ENCODE measurements around the gene ALPK1.

The ALPK1 gene

DNA sequence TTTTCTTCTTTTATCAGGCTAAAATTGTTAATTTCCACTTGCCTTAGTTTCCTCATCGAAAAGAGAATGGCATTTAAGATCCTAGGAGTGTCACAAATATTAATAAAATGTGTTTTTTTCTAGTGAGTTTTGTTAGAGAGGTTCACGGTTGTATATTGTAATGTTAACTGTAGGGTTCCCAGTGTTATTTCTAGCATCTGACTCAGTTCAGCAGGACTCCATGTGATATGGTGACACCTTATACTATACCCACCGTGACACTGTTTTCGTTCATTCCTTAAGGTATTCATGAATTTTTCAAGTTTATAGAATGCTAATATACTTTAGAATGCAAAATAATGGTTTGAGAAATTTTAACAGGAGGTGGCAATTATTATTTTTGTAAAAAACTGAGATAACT lies 128.7 kb downstream of the ALPK1 start:
- Histone ChIP-seq H3K36me3 (ENCODE audit: control insufficient read depth in 1 of 2, insufficient read depth in 2 of 2, low read length in 2 of 2) (no peaks in the 10 kb centered on the region), H3K4me3 (ENCODE audit: low read depth, low read length) (no peak overlapping the region), H2AK5ac (ENCODE audit: low read length) (no peak overlapping the region), H3K4ac (ENCODE audit: low read depth, low read length) (no peak overlapping the region), H2AFZ (ENCODE audit: insufficient read depth, low read length, poor library complexity) (no peak overlapping the region), H3K4me1 (ENCODE audit: control insufficient read depth in 1 of 2, insufficient read depth in 2 of 2, low read length in 2 of 2) (no peaks in the 10 kb centered on the region), H3K18ac (ENCODE audit: low read length) (no peak overlapping the region), H3K14ac (ENCODE audit: low read length) (no peak overlapping the region), H2BK120ac (ENCODE audit: insufficient read depth, low read length, poor library complexity) (no peak overlapping the region), H3K4me2 (ENCODE audit: low read length) (no peak overlapping the region), H2BK5ac (ENCODE audit: low read depth, low read length, poor library complexity) (no peak overlapping the region), H3K23ac (ENCODE audit: low read length) (no peak overlapping the region), H4K12ac (ENCODE audit: low read depth, low read length) (no peak overlapping the region), H4K8ac (ENCODE audit: low read depth, low read length) (no peak overlapping the region), H3K9ac (ENCODE audit: low read length) (no peak overlapping the region), H3K79me1 (ENCODE audit: low read length) (no peaks in the 10 kb centered on the region), H4K91ac (ENCODE audit: low read depth, low read length) (no peak overlapping the region), H3K9me3 (ENCODE audit: insufficient read depth, low read depth, low read length) (no peaks in the 10 kb centered on the region), H2BK12ac (ENCODE audit: low read length) (no peak overlapping the region), H3K27ac (ENCODE audit: low read depth, low read length) (no peak overlapping the region), H3K79me2 (ENCODE audit: control insufficient read depth, insufficient read depth, low read length, poor library complexity) (no peaks in the 10 kb centered on the region), H3K27me3 (ENCODE audit: insufficient read depth, low read length) (no peaks in the 10 kb centered on the region)
- DNase-seq, result no peak
- WGBS (ENCODE audit: extremely low coverage, insufficient coverage, insufficient read length), result no CpG with 5 or more reads among the region's 4 CpGs

GRCh38 chr4:112426416-112426815 lies 129.2 kb downstream of the ALPK1 start:
- H3K9me3 ChIP-seq (ENCODE audit: insufficient read depth, low read depth, low read length), result no peaks in the 10 kb centered on the region
- no peaks in the 10 kb centered on the region for H3K79me2 ChIP-seq (ENCODE audit: control insufficient read depth, insufficient read depth, low read length, poor library complexity)
- no peak overlapping the region for H3K27ac ChIP-seq (ENCODE audit: low read depth, low read length)
- no peak overlapping the region for H4K8ac ChIP-seq (ENCODE audit: low read depth, low read length)
- H3K18ac ChIP-seq (ENCODE audit: low read length), result no peak overlapping the region
- no peak overlapping the region for H3K4me3 ChIP-seq (ENCODE audit: low read depth, low read length)
- no peaks in the 10 kb centered on the region for H3K36me3 ChIP-seq (ENCODE audit: control insufficient read depth in 1 of 2, insufficient read depth in 2 of 2, low read length in 2 of 2)
- H3K9ac ChIP-seq (ENCODE audit: low read length), result no peak overlapping the region
- H3K23ac ChIP-seq (ENCODE audit: low read length), result no peak overlapping the region
- WGBS (ENCODE audit: extremely low coverage, insufficient coverage, insufficient read length), result no CpG with 5 or more reads among the region's 3 CpGs
- no peaks in the 10 kb centered on the region for H3K79me1 ChIP-seq (ENCODE audit: low read length)
- H2AK5ac ChIP-seq (ENCODE audit: low read length), result no peak overlapping the region
- no peak overlapping the region for H3K14ac ChIP-seq (ENCODE audit: low read length)
- H3K27me3 ChIP-seq (ENCODE audit: insufficient read depth, low read length), result no peaks in the 10 kb centered on the region
- DNase-seq, result no peak
- H4K12ac ChIP-seq (ENCODE audit: low read depth, low read length), result no peak overlapping the region
- H2BK5ac ChIP-seq (ENCODE audit: low read depth, low read length, poor library complexity), result no peak overlapping the region
- H2BK12ac ChIP-seq (ENCODE audit: low read length), result no peak overlapping the region
- H3K4me2 ChIP-seq (ENCODE audit: low read length), result no peak overlapping the region
- H2AFZ ChIP-seq (ENCODE audit: insufficient read depth, low read length, poor library complexity), result no peak overlapping the region
- H2BK120ac ChIP-seq (ENCODE audit: insufficient read depth, low read length, poor library complexity), result no peak overlapping the region
- no peak overlapping the region for H4K91ac ChIP-seq (ENCODE audit: low read depth, low read length)
- H3K4me1 ChIP-seq (ENCODE audit: control insufficient read depth in 1 of 2, insufficient read depth in 2 of 2, low read length in 2 of 2), result no peaks in the 10 kb centered on the region
- H3K4ac ChIP-seq (ENCODE audit: low read depth, low read length), result no peak overlapping the region

- no peak overlapping the region for H3K23ac ChIP-seq (ENCODE audit: low read length)
- no peak overlapping the region for H4K91ac ChIP-seq (ENCODE audit: low read depth, low read length)
- no peak overlapping the region for H3K14ac ChIP-seq (ENCODE audit: low read length)
- no peak overlapping the region for H3K18ac ChIP-seq (ENCODE audit: low read length)
- no peak overlapping the region for H3K4ac ChIP-seq (ENCODE audit: low read depth, low read length)
- no peak overlapping the region for H4K12ac ChIP-seq (ENCODE audit: low read depth, low read length)
- no peak overlapping the region for H3K27ac ChIP-seq (ENCODE audit: low read depth, low read length)
- no peak overlapping the region for H2AK5ac ChIP-seq (ENCODE audit: low read length)
- no peaks in the 10 kb centered on the region for H3K27me3 ChIP-seq (ENCODE audit: insufficient read depth, low read length)
- DNase-seq, result no peak
- no peak overlapping the region for H2BK12ac ChIP-seq (ENCODE audit: low read length)
- H2BK120ac ChIP-seq (ENCODE audit: insufficient read depth, low read length, poor library complexity), result no peak overlapping the region
- H2BK5ac ChIP-seq (ENCODE audit: low read depth, low read length, poor library complexity), result no peak overlapping the region
- no peaks in the 10 kb centered on the region for H3K79me2 ChIP-seq (ENCODE audit: control insufficient read depth, insufficient read depth, low read length, poor library complexity)
- H3K4me1 ChIP-seq (ENCODE audit: control insufficient read depth in 1 of 2, insufficient read depth in 2 of 2, low read length in 2 of 2), result no peaks in the 10 kb centered on the region
- no peak overlapping the region for H3K4me3 ChIP-seq (ENCODE audit: low read depth, low read length)
- no peak overlapping the region for H2AFZ ChIP-seq (ENCODE audit: insufficient read depth, low read length, poor library complexity)
- no peaks in the 10 kb centered on the region for H3K36me3 ChIP-seq (ENCODE audit: control insufficient read depth in 1 of 2, insufficient read depth in 2 of 2, low read length in 2 of 2)
- H3K79me1 ChIP-seq (ENCODE audit: low read length), result no peaks in the 10 kb centered on the region
- H3K9me3 ChIP-seq (ENCODE audit: insufficient read depth, low read depth, low read length), result no peaks in the 10 kb centered on the region
- no peak overlapping the region for H3K4me2 ChIP-seq (ENCODE audit: low read length)
- no CpG with 5 or more reads among the region's 4 CpGs for WGBS (ENCODE audit: extremely low coverage, insufficient coverage, insufficient read length)
- no peak overlapping the region for H3K9ac ChIP-seq (ENCODE audit: low read length)
- no peak overlapping the region for H4K8ac ChIP-seq (ENCODE audit: low read depth, low read length)
These were observed 134.0 kb downstream of the ALPK1 start for GRCh38 chr4:112431158-112431557.

DNA sequence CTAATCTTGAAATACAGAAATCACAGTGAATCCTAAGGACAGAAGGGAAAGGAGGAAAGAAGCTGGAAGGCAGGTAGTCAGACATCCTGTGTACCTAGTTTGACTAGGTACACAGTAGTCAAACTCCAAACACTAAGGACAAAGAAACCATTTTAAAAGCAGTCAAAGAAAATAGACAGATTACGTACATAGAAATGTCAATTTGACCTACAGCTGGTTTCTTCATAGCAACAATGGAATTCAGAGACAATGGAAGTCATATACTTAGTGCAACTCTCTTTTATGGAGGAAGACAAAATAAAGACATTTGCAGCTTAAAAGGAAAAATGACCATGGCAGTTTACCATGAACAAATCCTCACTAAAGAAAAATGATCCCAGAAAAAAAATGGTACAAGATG lies 139.8 kb downstream of the ALPK1 start:
- H3K18ac ChIP-seq (ENCODE audit: low read length), result no peak overlapping the region
- H3K27ac ChIP-seq (ENCODE audit: low read depth, low read length), result no peak overlapping the region
- H3K27me3 ChIP-seq (ENCODE audit: insufficient read depth, low read length), result no peaks in the 10 kb centered on the region
- H2AK5ac ChIP-seq (ENCODE audit: low read length), result no peak overlapping the region
- H3K36me3 ChIP-seq (ENCODE audit: control insufficient read depth in 1 of 2, insufficient read depth in 2 of 2, low read length in 2 of 2), result no peaks in the 10 kb centered on the region
- H3K4me2 ChIP-seq (ENCODE audit: low read length), result no peak overlapping the region
- no peak overlapping the region for H3K9ac ChIP-seq (ENCODE audit: low read length)
- no peak overlapping the region for H3K14ac ChIP-seq (ENCODE audit: low read length)
- no peaks in the 10 kb centered on the region for H3K9me3 ChIP-seq (ENCODE audit: insufficient read depth, low read depth, low read length)
- H3K79me2 ChIP-seq (ENCODE audit: control insufficient read depth, insufficient read depth, low read length, poor library complexity), result no peaks in the 10 kb centered on the region
- no peak overlapping the region for H4K91ac ChIP-seq (ENCODE audit: low read depth, low read length)
- no peaks in the 10 kb centered on the region for H3K4me1 ChIP-seq (ENCODE audit: control insufficient read depth in 1 of 2, insufficient read depth in 2 of 2, low read length in 2 of 2)
- no peak overlapping the region for H4K8ac ChIP-seq (ENCODE audit: low read depth, low read length)
- WGBS (ENCODE audit: extremely low coverage, insufficient coverage, insufficient read length), result no CpG with 5 or more reads among the region's 1 CpG
- H2BK120ac ChIP-seq (ENCODE audit: insufficient read depth, low read length, poor library complexity), result no peak overlapping the region
- H2BK5ac ChIP-seq (ENCODE audit: low read depth, low read length, poor library complexity), result no peak overlapping the region
- no peak overlapping the region for H3K4me3 ChIP-seq (ENCODE audit: low read depth, low read length)
- no peak overlapping the region for H3K4ac ChIP-seq (ENCODE audit: low read depth, low read length)
- no peak overlapping the region for H2AFZ ChIP-seq (ENCODE audit: insufficient read depth, low read length, poor library complexity)
- H3K79me1 ChIP-seq (ENCODE audit: low read length), result no peaks in the 10 kb centered on the region
- DNase-seq, result no peak
- no peak overlapping the region for H2BK12ac ChIP-seq (ENCODE audit: low read length)
- H3K23ac ChIP-seq (ENCODE audit: low read length), result no peak overlapping the region
- H4K12ac ChIP-seq (ENCODE audit: low read depth, low read length), result no peak overlapping the region

Measured in trophoblast cell (in vitro differentiated cells and primary cell).